Left renal cortex interstitium (tissue), 4 donors: Measurements from ENCODE around the gene MRPL20. TPM values are rescaled to one million over a fixed set of nuclear protein-coding genes. Genes with fewer than 3 reads are reported as not detected.
"Not testable (repeated sequence)": the region's sequence is repeated elsewhere in the genome, so short reads cannot be mapped to it uniquely, and the experiment has no call there.

Experiments
- DNase-seq, 4 donors: peaks; one replicate each; pipeline ENCODE4 v3.0.0-alpha.2; 2013; ENCODE audit warnings: low read depth in 4 of 4, low spot score in 2 of 4, missing footprints in 1 of 4
- polyA plus RNA-seq, 4 donors: library from polyadenylated mRNA; unstranded; fragments of 120-200 nt; gene quantifications; one replicate each; pipeline ENCODE4 v1.2.1, GENCODE V29; 2013; ENCODE audit not compliant: insufficient read length in 4 of 4

Gene MRPL20
- polyA plus RNA-seq, 4 donors: 111 to 143 (median 117) TPM

GRCh38 chr1:1437904-1438376, 30.8 kb upstream of the MRPL20 start:
- DNase-seq: no peak

GRCh38 chr1:1437033-1437903, 30.2 kb upstream of the MRPL20 start:
- DNase-seq: no peak

GRCh38 chr1:1436630-1437032, 29.5 kb upstream of the MRPL20 start:
- DNase-seq: no peak

GRCh38 chr1:1435911-1436629, 29.0 kb upstream of the MRPL20 start:
- DNase-seq: no peak

- no peak for DNase-seq
These were observed 28.2 kb upstream of the MRPL20 start, which contains the start of gene VWA1 for GRCh38 chr1:1435106-1435903. VWA1 (plus strand) TSS chr1:1435690; CDS start chr1:1435749, 59 bp downstream.

GRCh38 chr1:1434824-1435105, 27.7 kb upstream of the MRPL20 start:
- no peak for DNase-seq

- DNase-seq: no peak
These were observed 27.2 kb upstream of the MRPL20 start for GRCh38 chr1:1434131-1434823.

GRCh38 chr1:1433804-1434130, 26.7 kb upstream of the MRPL20 start:
- DNase-seq: no peak

- DNase-seq: no peak
These were observed 26.1 kb upstream of the MRPL20 start for GRCh38 chr1:1432951-1433803.

- DNase-seq: no peak
These were observed 25.3 kb upstream of the MRPL20 start for GRCh38 chr1:1432274-1432950.

- no peak for DNase-seq
These were observed 24.8 kb upstream of the MRPL20 start for GRCh38 chr1:1431845-1432273.

GRCh38 chr1:1430992-1431844, 24.1 kb upstream of the MRPL20 start:
- DNase-seq: no peak

GRCh38 chr1:1430114-1430982, 23.3 kb upstream of the MRPL20 start:
- no peak for DNase-seq

GRCh38 chr1:1429671-1430073, 22.6 kb upstream of the MRPL20 start:
- DNase-seq: no peak

GRCh38 chr1:1428967-1429366, 21.9 kb upstream of the MRPL20 start:
- not testable (repeated sequence) for DNase-seq

- DNase-seq: no peak
These were observed 21.1 kb upstream of the MRPL20 start for GRCh38 chr1:1428174-1428573.

GRCh38 chr1:1427820-1428148, 20.7 kb upstream of the MRPL20 start:
- no peak for DNase-seq
